Upper lobe of right lung (tissue), 1 donor: ENCODE measurements around the gene FANCC. TPM values are rescaled to one million over a fixed set of nuclear protein-coding genes. Genes with fewer than 3 reads are reported as not detected.
A peak's percentile ranks its signal among the peaks of the same experiment; 100 is the strongest.

Source experiments
- ATAC-seq: fragments of 200-7000 bp; cut with Tn5 transposase; one replicate; pipeline ENCODE4 v1.9.1; 2020; ENCODE audit warnings: mild to moderate bottlenecking, moderate library complexity
- DNase-seq: peaks from one replicate; pipeline ENCODE4 v3.0.0-alpha.2; 2020
- H3K27ac ChIP-seq: fragments of 200-600 bp; one replicate; pipeline ENCODE4 v1.8.0; 2022
- H3K27me3 ChIP-seq: fragments of 200-600 bp; one replicate; pipeline ENCODE4 v1.8.0; 2022; ENCODE audit warnings: mild to moderate bottlenecking
- H3K36me3 ChIP-seq: fragments of 200-600 bp; one replicate; pipeline ENCODE4 v1.8.0; 2022
- H3K4me1 ChIP-seq: fragments of 200-600 bp; one replicate; pipeline ENCODE4 v1.8.0; 2022
- H3K4me3 ChIP-seq: fragments of 200-600 bp; one replicate; pipeline ENCODE4 v1.8.0; 2022; ENCODE audit warnings: mild to moderate bottlenecking
- H3K9me3 ChIP-seq: fragments of 200-600 bp; one replicate; pipeline ENCODE4 v1.8.0; 2022
- CTCF ChIP-seq: fragments of 200-600 bp; IDR thresholded peaks from one replicate; pipeline ENCODE4 v1.8.0; 2022; ENCODE audit warnings: antibody characterized with exemption
- intact Hi-C: fragments of 100-400 bp; cut with DNase I; formaldehyde crosslinking; loops from one replicate; pipeline ENCODE4 v1.11.0; 2022
- total RNA-seq: library from RNA; stranded (reverse); fragmentation: NEBNext Ultra II Directional; extraction: Animal tissue kit (Norgen Biotek cat#: 25700); gene quantifications from one replicate; pipeline ENCODE4 v1.2.1, GENCODE V29; 2021
- donor health status: DM: no; HTN: yes; CAD: no; lungs with severe emphysema.

The FANCC gene
- total RNA-seq, 1 donor from 2014 or later: 13.5 TPM

- no peak for DNase-seq
- H3K36me3 ChIP-seq: peaks cover 13% of the 10 kb centered on the region
- no peak overlapping the region for H3K4me3 ChIP-seq
- H3K27me3 ChIP-seq: no peaks in the 10 kb centered on the region
- no peaks in the 10 kb centered on the region for H3K9me3 ChIP-seq
- ATAC-seq: no peak
- intact Hi-C loops: no loop called here
- H3K4me1 ChIP-seq: peaks cover 50% of the 10 kb centered on the region
- peak overlapping the region; percentile 66 for H3K27ac ChIP-seq
- no peak for TF ChIP-seq CTCF
Observed at GRCh38 chr9:95090871-95091577, 226.5 kb downstream of the FANCC start.

GRCh38 chr9:95090023-95090791 lies 227.3 kb downstream of the FANCC start:
- TF ChIP-seq CTCF: no peak
- H3K4me3 ChIP-seq: no peak overlapping the region
- H3K4me1 ChIP-seq: peaks cover 49% of the 10 kb centered on the region
- peak; percentile 38 for ATAC-seq
- intact Hi-C loops: no loop called here
- no peaks in the 10 kb centered on the region for H3K9me3 ChIP-seq
- H3K27me3 ChIP-seq: no peaks in the 10 kb centered on the region
- peaks cover 21% of the 10 kb centered on the region for H3K36me3 ChIP-seq
- no peak for DNase-seq
- peak overlapping the region; percentile 66 for H3K27ac ChIP-seq

- no peaks in the 10 kb centered on the region for H3K27me3 ChIP-seq
- intact Hi-C loops: no loop called here
- no peak for ATAC-seq
Observed at GRCh38 chr9:95089257-95090022, 228.1 kb downstream of the FANCC start.

GRCh38 chr9:95088421-95089161 lies 228.9 kb downstream of the FANCC start:
- no peaks in the 10 kb centered on the region for H3K9me3 ChIP-seq
- H3K36me3 ChIP-seq: peaks cover 37% of the 10 kb centered on the region
- H3K4me1 ChIP-seq: peaks cover 38% of the 10 kb centered on the region
- intact Hi-C loops: no loop called here
- H3K4me3 ChIP-seq: no peak overlapping the region
- H3K27me3 ChIP-seq: no peaks in the 10 kb centered on the region
- peak; percentile 58 for DNase-seq
- H3K27ac ChIP-seq: no peak overlapping the region
- TF ChIP-seq CTCF: no peak
- no peak for ATAC-seq

More at GRCh38 chr9:95089257-95090022, 228.1 kb downstream of the FANCC start:
- Histone ChIP-seq H3K9me3 (no peaks in the 10 kb centered on the region), H3K4me3 (no peak overlapping the region), H3K4me1 (peaks cover 45% of the 10 kb centered on the region), H3K27ac (peak overlapping the region; percentile 66), H3K36me3 (peaks cover 28% of the 10 kb centered on the region)
- no peak for TF ChIP-seq CTCF
- DNase-seq: peak; percentile 58

- peaks cover 30% of the 10 kb centered on the region for H3K4me1 ChIP-seq
- ATAC-seq: peak; percentile 35
- H3K36me3 ChIP-seq: peaks cover 44% of the 10 kb centered on the region
- peak; percentile 76 for DNase-seq
- peak; percentile 13 for TF ChIP-seq CTCF
- no peak overlapping the region for H3K4me3 ChIP-seq
- H3K27ac ChIP-seq: no peak overlapping the region
- H3K27me3 ChIP-seq: no peaks in the 10 kb centered on the region
- H3K9me3 ChIP-seq: no peaks in the 10 kb centered on the region
- intact Hi-C loops: no loop called here
Observed at GRCh38 chr9:95087659-95088242, 229.8 kb downstream of the FANCC start.
